Measurements from ENCODE around the gene REV1.
"Not testable (repeated sequence)": the region's sequence is repeated elsewhere in the genome, so short reads cannot be mapped to it uniquely, and the experiment has no call there.

REV1 gene

DNA sequence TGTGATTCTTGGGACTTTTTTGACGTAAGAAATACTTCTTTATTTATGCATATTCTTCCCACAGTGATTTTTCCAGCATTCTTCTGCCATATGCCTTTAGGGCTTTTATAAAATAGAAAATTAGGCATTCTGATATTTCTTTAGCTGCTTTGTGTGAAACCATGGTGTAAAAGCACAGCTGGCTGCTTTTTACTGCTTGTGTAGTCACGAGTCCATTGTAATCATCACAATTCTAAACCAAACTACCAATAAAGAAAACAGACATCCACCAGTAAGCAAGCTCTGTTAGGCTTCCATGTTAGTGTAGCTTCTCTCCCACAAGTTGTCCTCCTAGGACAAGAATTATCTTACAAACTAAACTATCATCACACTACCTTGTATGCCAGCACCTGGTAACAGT is 90.0 kb downstream of the REV1 start:
- no peak for DNase-seq

DNA sequence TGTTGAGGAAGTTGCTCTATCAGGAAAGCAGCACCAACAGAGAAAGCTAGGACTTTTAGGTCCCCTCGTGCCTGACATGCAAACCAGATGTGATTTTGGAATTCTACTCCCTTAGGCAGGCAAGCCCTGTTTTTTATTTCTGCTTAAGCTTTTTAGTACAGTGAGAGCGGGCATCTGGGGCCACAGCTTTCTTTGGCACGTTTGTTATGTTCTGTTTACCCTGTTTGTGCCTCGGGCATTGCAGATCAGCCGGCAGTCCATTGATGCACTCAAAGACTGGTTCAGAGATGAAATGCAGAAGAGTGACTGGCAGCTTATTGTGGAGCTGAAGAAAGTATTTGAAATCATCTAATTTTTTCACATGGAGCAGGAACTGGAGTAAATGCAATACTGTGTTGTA is 90.8 kb downstream of the REV1 start:
- DNase-seq: no peak

DNA sequence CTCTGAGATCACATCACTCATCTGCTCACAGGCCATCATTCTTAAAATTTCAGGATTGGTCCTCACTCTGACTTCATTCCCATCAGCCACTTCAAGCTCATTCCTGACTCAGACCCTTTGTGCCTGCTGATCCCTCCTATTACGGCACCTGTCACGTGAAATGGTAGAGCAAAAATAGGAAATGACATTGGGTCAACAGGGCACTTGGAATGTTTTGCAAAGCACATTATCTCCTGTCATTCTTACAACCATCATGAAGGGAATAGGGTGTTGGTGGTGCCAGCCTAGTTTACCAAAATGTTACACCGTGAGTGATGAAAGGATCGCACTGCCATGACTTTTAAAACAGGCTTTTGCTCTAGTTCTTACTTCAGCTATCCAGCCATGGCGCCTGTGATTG is 91.5 kb downstream of the REV1 start:
- DNase-seq: no peak

DNA sequence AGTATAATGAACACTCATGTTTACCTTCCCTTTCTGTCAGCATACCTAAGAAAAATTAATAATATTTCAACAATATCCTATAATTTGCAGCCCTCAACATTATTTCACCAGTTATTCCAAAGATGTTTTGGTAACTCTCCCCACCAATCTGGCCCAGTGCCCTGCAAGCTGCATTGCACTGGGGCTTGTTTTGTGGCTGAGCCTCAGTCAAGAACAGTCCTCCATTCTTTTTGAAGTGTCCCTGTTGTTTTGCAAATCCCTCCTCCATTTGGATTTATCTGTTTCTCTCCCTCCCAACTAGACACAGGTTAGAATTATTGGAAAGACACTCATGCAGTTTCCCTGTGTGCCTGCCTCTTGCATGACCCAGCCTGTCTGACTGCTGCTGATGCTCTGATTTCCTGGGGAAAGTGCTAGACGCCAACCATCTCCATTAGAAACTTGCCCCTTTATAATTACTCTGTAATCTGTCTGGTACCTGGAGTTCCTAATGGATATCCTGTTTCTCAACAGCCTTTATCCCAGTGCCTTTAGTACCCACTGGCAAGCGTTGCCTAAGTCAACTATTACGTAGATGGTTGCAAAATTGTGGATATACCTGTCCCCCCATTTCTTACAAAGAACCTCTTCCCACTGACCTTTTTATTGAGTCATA is 92.4 kb downstream of the REV1 start:
- DNase-seq: no peak

DNA sequence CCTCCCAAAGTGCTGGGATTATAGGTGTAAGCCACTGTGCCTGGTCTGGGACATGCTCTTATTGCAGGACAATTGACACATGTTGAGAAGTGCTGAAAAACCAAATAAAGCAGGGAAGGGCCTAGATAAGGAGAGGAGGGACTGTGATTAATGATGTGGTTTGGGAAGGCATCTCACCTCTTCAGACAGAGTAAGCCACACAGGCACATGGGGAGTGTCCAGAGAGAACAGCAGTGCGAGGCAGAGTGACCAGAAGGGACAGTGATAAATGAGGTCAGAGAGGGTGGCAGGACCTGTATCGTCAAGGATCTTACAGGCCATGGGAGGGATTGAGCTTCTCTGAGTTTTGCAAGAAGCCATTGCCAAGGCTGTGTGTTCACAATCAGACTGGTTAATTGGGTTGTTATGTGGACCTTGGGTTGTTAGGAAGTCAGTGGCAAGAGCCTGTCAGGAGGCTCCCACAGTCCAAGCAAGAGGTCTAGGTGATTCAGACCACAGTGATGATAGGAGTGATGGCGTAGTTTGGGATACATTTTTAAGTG is 94.2 kb downstream of the REV1 start:
- no peak for DNase-seq

DNA sequence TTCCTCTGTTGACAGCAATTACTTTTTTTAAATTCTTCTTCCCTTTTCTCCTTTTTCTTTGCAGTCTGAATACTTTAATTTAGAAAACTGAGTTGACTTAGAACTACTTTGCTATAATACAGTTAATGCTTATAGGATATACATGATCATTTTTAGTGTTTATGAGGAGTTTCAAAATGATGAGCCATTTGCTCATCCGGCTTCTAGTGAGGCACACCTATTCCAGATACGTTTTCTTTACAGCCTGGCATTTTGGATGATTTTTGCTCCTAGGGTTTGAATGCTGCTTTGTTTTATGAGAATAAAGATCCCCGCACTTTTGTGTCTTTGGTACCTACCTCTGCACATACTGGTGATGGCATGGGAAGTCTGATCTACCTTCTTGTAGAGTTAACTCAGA is 99.9 kb downstream of the REV1 start:
- DNase-seq: no peak

DNA sequence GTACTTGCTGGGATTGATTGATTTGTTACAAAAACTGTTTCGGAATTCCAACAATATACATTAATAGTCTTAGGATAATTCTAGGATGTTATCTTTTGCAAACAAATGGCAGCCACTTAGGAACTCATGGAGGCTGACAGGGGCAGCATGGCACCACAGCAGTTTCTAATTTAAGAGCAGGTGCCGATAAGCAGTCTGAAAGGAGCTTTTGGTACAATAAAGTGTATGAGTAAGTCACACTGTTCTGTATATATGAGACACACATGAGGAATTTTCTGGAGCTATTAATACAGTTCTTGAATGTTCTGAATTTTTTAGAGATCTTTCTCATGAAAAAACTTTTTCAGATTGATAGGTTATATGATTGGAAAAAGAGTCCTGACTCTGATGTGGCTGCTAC is 100.4 kb downstream of the REV1 start:
- no peak for DNase-seq

DNA sequence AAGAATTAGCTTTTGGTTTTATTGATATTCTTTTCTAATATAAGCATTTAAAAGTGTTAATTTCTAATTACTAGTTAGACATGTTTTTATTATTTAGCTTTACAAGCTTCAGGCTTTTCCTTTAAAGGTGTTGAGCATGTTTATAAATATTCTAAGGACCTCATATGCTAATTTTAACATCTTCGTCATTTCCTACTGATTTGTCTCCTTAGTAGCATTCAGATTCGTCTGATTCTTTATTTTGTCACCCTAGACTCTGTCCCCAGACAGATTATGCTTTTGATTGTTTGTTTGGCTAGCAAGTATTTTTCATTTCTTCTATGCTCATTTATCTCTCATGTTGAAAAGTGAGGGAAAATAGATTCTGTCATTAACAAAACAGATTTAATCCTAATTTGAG is 100.9 kb downstream of the REV1 start:
- no peak for DNase-seq

- no peak for DNase-seq
Measured at GRCh38 chr2:99386011-99386410, 103.8 kb downstream of the REV1 start.

DNA sequence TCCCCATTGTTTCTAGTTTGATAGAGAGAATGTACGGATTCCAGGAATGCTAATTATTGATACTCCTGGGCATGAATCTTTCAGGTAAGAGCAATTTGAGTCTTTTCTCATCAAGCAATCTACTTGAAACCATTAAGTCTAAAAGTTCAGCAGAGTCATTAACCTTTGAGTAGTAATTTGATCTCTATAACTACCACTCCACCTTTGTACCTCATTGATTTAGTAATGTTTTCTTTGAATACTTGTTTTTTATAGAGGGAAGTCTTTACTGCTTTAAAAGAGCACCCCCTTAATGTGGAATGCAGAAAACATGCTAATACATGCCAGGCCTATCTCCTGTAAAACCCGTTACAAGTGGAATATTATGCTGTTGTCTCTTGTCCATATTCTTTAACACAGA is 107.7 kb downstream of the REV1 start:
- DNase-seq: no peak

GRCh38 chr2:99380376-99381010 is 109.3 kb downstream of the REV1 start:
- no peak for DNase-seq

DNA sequence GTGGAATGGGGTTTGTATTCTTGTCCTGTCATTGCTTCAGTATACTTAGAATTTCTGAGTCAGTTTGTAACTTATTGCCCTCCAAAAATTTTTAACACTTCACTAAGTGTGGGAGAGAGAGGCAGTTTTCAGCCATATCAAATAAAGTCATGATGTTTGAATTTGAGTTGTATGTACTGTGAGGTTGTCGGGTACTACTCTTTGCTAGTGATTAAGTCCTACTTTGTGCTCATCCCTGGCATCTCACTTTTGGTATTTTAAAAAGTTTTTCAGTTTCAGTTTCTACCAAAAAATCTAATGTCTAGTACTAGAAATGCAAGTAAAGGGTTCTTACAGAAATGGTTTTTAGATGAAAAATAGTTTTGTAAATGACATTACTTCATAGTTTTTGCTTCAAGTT is 111.9 kb downstream of the REV1 start:
- DNase-seq: no peak

- no peak for DNase-seq
Measured at GRCh38 chr2:99376254-99376864, 113.5 kb downstream of the REV1 start.

- no peak for DNase-seq
Measured at GRCh38 chr2:99374747-99375146, 115.1 kb downstream of the REV1 start.

DNA sequence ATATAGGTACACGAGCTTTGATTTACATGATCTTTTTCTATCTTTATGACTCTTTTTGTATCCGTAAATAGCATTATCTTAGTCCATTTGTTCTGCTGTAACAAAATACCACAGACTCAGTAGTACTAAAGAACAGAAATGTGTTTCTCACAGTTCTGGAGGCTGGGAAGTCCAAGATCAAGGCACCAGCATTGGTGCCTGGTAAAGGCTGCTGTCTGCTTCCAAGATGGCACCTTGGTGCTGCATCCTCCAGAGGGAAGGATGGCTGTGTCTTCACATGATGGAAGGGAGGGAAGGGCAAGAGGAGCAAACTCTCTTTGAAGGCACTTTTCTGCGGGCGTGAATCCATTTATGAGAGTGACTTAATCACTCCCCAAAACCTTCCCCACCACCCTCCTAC is 116.7 kb downstream of the REV1 start:
- no peak for DNase-seq

DNA sequence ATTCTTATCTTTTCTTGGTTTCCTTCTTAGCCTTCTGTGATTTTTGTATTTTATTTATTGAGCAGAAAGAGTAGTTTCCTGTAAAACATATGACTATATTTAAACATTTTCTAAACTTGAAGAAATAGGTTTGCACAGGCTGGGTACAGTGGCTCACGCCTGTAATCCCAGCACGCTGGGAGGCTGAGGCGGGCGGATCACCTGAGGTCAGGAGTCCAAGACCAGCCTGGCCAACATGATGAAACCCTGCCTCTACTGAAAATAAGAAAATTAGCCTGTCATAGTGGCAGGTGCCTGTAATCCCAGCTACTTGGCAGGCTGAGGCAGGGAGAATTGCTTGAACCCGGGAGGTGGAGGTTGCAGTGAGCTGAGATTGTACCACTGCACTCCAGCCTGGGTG is 121.0 kb downstream of the REV1 start:
- DNase-seq: not testable (repeated sequence)

DNA sequence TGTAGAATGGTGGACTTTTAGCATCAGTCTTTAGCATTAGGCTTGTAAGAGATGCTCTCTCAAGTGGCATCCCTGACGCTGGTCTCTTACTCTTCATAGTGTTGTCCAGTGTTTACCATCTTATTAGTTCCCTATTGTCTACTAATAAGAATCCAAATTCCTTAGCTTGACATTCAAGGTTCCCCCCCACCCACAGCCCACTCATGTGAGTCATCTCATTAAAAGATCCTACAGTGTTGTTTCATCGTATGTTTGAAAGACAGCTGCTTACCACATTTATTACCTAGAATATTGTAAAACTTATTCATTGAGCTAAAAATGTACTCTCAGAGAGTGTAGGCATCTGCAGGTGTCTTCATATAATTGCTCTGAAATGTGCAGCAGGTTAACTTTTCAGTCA is 124.2 kb downstream of the REV1 start:
- no peak for DNase-seq

GRCh38 chr2:99356853-99357252 is 133.0 kb downstream of the REV1 start:
- no peak for DNase-seq

DNA sequence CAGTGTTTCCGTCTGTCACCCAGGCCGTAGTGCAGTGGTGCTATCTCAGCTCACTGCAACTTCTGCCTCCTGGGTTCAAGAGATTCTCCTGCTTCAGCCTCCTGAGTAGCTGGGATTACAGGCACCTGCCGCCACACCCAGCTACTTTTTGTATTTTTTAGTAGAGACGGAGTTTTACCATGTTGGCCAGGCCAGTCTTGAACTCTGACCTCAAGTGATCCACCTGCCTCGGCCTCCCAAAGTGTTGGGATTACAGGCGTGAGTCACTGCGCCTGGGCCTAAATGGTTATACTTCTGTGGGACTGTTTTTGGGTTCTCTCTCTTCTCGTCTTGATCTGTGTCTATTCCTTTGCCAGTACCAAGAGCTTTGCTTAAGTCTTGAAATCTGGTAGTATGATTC is 135.0 kb downstream of the REV1 start:
- DNase-seq: not testable (repeated sequence)

- DNase-seq: no peak
Measured at GRCh38 chr2:99354070-99354469, 135.7 kb downstream of the REV1 start.
